ENCODE measurements around the gene ZSCAN5A. TPM values are rescaled to one million over a fixed set of nuclear protein-coding genes. Genes with fewer than 3 reads are reported as not detected.

Gene ZSCAN5A
- total and polyA plus RNA-seq, 2 donors (not counting 1 experiment from before 2014, with no cell fraction given), result 5.5 to 6.3 TPM

GRCh38 chr19:56193981-56194640 lies 120.5 kb downstream of the ZSCAN5A start:
- Histone ChIP-seq H3K9ac (ENCODE audit: insufficient read depth, low read length) (no peak overlapping the region), H2AFZ (ENCODE audit: low read length) (no peak overlapping the region), H3K4me3 (replicated peaks in 1 of 4; ENCODE audit: control extremely low read depth in 1 of 4, insufficient read depth in 1 of 4, low read depth in 3 of 4, low read length in 4 of 4) (no peak overlapping the region), H3K27ac (ENCODE audit: insufficient read depth, low read length) (no peak overlapping the region), H3K36me3 (ENCODE audit: control insufficient read depth, insufficient read depth, low read length) (no peaks in the 10 kb centered on the region), H3K4me2 (ENCODE audit: extremely low read depth, insufficient read depth, low read length) (no peak overlapping the region), H4K20me1 (ENCODE audit: control insufficient read depth, extremely low read depth, insufficient read depth, low read length) (no peaks in the 10 kb centered on the region), H3K27me3 (ENCODE audit: control insufficient read depth, insufficient read depth, low read length) (no peaks in the 10 kb centered on the region), H3K79me2 (ENCODE audit: control insufficient read depth, insufficient read depth, low read length) (no peaks in the 10 kb centered on the region), H3K9me3 (ENCODE audit: control insufficient read depth, insufficient read depth, low read depth, low read length) (no peaks in the 10 kb centered on the region), H3K4me1 (ENCODE audit: control insufficient read depth, extremely low read depth, insufficient read depth, low read length) (no peaks in the 10 kb centered on the region)
- TF ChIP-seq, protein P1, sequence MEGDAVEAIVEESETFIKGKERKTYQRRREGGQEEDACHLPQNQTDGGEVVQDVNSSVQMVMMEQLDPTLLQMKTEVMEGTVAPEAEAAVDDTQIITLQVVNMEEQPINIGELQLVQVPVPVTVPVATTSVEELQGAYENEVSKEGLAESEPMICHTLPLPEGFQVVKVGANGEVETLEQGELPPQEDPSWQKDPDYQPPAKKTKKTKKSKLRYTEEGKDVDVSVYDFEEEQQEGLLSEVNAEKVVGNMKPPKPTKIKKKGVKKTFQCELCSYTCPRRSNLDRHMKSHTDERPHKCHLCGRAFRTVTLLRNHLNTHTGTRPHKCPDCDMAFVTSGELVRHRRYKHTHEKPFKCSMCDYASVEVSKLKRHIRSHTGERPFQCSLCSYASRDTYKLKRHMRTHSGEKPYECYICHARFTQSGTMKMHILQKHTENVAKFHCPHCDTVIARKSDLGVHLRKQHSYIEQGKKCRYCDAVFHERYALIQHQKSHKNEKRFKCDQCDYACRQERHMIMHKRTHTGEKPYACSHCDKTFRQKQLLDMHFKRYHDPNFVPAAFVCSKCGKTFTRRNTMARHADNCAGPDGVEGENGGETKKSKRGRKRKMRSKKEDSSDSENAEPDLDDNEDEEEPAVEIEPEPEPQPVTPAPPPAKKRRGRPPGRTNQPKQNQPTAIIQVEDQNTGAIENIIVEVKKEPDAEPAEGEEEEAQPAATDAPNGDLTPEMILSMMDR (conservative IDR thresholded peaks at IDR 0.05 in 1 of 2, IDR thresholded peaks at IDR 0.05 in 1 of 2; ENCODE audit: low read depth in 1 of 2, low read length in 2 of 2), result no peak
- TF ChIP-seq EZH2 (IDR thresholded peaks at IDR 0.05; ENCODE audit: low read length, missing control alignments), result no peak
- DNase-seq (ENCODE audit: low read depth in 2 of 2), result no peak

DNA sequence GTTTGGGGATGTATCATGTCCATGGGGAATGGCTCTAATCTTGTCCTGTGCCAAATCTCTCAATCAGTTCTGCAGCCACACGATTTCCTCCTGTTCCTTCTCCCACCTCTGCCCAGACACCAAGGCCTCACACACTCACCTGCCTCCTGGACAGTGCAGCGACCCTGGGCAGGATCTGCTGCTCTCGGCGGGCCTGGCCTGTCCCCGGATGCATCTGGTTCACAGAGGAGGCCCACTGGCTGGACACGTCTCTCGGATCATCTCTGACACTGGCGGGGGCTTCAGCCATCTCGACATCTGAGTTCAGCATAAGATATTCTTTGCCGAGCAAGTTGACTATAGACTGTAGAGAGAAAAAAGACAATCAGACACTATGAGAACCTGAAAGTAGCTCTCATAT lies 122.9 kb downstream of the ZSCAN5A start:
- no peak overlapping the region for H3K4me2 ChIP-seq (ENCODE audit: extremely low read depth, insufficient read depth, low read length)
- TF ChIP-seq, protein P1 (conservative IDR thresholded peaks at IDR 0.05 in 1 of 2, IDR thresholded peaks at IDR 0.05 in 1 of 2; ENCODE audit: low read depth in 1 of 2, low read length in 2 of 2), result no peak
- no peak for TF ChIP-seq EZH2 (IDR thresholded peaks at IDR 0.05; ENCODE audit: low read length, missing control alignments)
- no peaks in the 10 kb centered on the region for H4K20me1 ChIP-seq (ENCODE audit: control insufficient read depth, extremely low read depth, insufficient read depth, low read length)
- DNase-seq (ENCODE audit: low read depth in 2 of 2), result no peak
- no peak overlapping the region for H3K9ac ChIP-seq (ENCODE audit: insufficient read depth, low read length)
- H3K4me3 ChIP-seq (replicated peaks in 1 of 4; ENCODE audit: control extremely low read depth in 1 of 4, insufficient read depth in 1 of 4, low read depth in 3 of 4, low read length in 4 of 4), result no peak overlapping the region
- H3K79me2 ChIP-seq (ENCODE audit: control insufficient read depth, insufficient read depth, low read length), result no peaks in the 10 kb centered on the region
- H3K36me3 ChIP-seq (ENCODE audit: control insufficient read depth, insufficient read depth, low read length), result no peaks in the 10 kb centered on the region
- no peaks in the 10 kb centered on the region for H3K9me3 ChIP-seq (ENCODE audit: control insufficient read depth, insufficient read depth, low read depth, low read length)
- no peaks in the 10 kb centered on the region for H3K27me3 ChIP-seq (ENCODE audit: control insufficient read depth, insufficient read depth, low read length)
- H2AFZ ChIP-seq (ENCODE audit: low read length), result no peak overlapping the region
- no peak overlapping the region for H3K27ac ChIP-seq (ENCODE audit: insufficient read depth, low read length)
- H3K4me1 ChIP-seq (ENCODE audit: control insufficient read depth, extremely low read depth, insufficient read depth, low read length), result no peaks in the 10 kb centered on the region

DNA sequence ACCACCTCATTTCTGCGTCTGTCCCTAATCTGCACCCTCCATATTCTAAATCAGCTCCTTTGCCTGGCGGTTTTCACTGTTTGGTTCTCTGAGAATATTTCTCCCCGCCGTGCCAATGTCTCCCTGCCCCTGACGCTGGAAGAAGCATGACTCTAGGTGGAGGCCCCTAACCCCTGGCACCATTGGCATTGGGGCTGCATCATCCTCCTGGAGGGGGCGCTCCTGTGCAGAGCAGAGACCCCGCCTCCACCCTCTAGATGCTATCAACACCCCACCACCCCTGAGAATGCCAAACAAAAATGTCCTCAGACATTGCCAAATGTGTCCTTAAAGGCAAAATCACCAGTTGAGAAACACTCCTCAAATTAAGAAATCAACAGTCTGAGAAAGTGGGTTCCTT lies 123.5 kb downstream of the ZSCAN5A start:
- H3K79me2 ChIP-seq (ENCODE audit: control insufficient read depth, insufficient read depth, low read length), result no peaks in the 10 kb centered on the region
- no peak for DNase-seq (ENCODE audit: low read depth in 2 of 2)
- no peaks in the 10 kb centered on the region for H3K27me3 ChIP-seq (ENCODE audit: control insufficient read depth, insufficient read depth, low read length)
- H3K4me2 ChIP-seq (ENCODE audit: extremely low read depth, insufficient read depth, low read length), result no peak overlapping the region
- H3K4me1 ChIP-seq (ENCODE audit: control insufficient read depth, extremely low read depth, insufficient read depth, low read length), result no peaks in the 10 kb centered on the region
- no peaks in the 10 kb centered on the region for H3K9me3 ChIP-seq (ENCODE audit: control insufficient read depth, insufficient read depth, low read depth, low read length)
- no peak overlapping the region for H3K27ac ChIP-seq (ENCODE audit: insufficient read depth, low read length)
- no peak for TF ChIP-seq EZH2 (IDR thresholded peaks at IDR 0.05; ENCODE audit: low read length, missing control alignments)
- H3K36me3 ChIP-seq (ENCODE audit: control insufficient read depth, insufficient read depth, low read length), result no peaks in the 10 kb centered on the region
- H2AFZ ChIP-seq (ENCODE audit: low read length), result no peak overlapping the region
- no peak overlapping the region for H3K4me3 ChIP-seq (replicated peaks in 1 of 4; ENCODE audit: control extremely low read depth in 1 of 4, insufficient read depth in 1 of 4, low read depth in 3 of 4, low read length in 4 of 4)
- no peaks in the 10 kb centered on the region for H4K20me1 ChIP-seq (ENCODE audit: control insufficient read depth, extremely low read depth, insufficient read depth, low read length)
- H3K9ac ChIP-seq (ENCODE audit: insufficient read depth, low read length), result no peak overlapping the region
